Activated CD4-positive, alpha-beta T cell treated with anti-CD3 and anti-CD28 coated beads, Interleukin-2, amount 50 U/mL, for 48 hours (primary cell): ENCODE data around the gene ENPP5.

Source experiments
- DNase-seq, 2 experiments: peaks; one replicate each; pipeline ENCODE4 v3.0.0-alpha.2; 2020

Gene ENPP5

GRCh38 chr6:46170357-46171289, at the start of gene ENPP5:
Gene ENPP5, minus strand, starts transcription at chr6:46170980. Its CDS starts 2,718 bp downstream, at chr6:46168262.
- peak; percentile 56 to 63 for DNase-seq

- DNase-seq, result no peak
These were observed 48.9 kb upstream of the ENPP5 start for GRCh38 chr6:46219661-46220060.

- no peak for DNase-seq
These were observed 47.7 kb upstream of the ENPP5 start for GRCh38 chr6:46218457-46218856.

- DNase-seq, result peak; percentile 12 to 21
These were observed 46.9 kb upstream of the ENPP5 start for GRCh38 chr6:46217671-46218131.

- DNase-seq, result no peak
These were observed 46.1 kb upstream of the ENPP5 start for GRCh38 chr6:46216879-46217278.

- no peak for DNase-seq
These were observed 45.0 kb upstream of the ENPP5 start for GRCh38 chr6:46215777-46216176.

GRCh38 chr6:46215213-46215612, 44.4 kb upstream of the ENPP5 start:
- no peak for DNase-seq

GRCh38 chr6:46211917-46212316, 41.1 kb upstream of the ENPP5 start:
- no peak for DNase-seq

- DNase-seq, result no peak
These were observed 39.5 kb upstream of the ENPP5 start for GRCh38 chr6:46210294-46210693.

GRCh38 chr6:46208303-46208702, 37.5 kb upstream of the ENPP5 start:
- no peak for DNase-seq

- no peak for DNase-seq
These were observed 36.4 kb upstream of the ENPP5 start for GRCh38 chr6:46207174-46207573.

GRCh38 chr6:46204880-46205650, 34.3 kb upstream of the ENPP5 start:
- no peak for DNase-seq

- no peak for DNase-seq
These were observed 32.8 kb upstream of the ENPP5 start for GRCh38 chr6:46203391-46204177.

GRCh38 chr6:46201702-46202101, 30.9 kb upstream of the ENPP5 start:
- no peak for DNase-seq

GRCh38 chr6:46199387-46199786, 28.6 kb upstream of the ENPP5 start:
- no peak for DNase-seq

GRCh38 chr6:46191961-46192360, 21.2 kb upstream of the ENPP5 start:
- no peak for DNase-seq

GRCh38 chr6:46190889-46191288, 20.1 kb upstream of the ENPP5 start:
- no peak for DNase-seq

- DNase-seq, result no peak
These were observed 18.9 kb upstream of the ENPP5 start for GRCh38 chr6:46189726-46190125.

- DNase-seq, result no peak
These were observed 15.8 kb upstream of the ENPP5 start for GRCh38 chr6:46186583-46186982.

- DNase-seq, result no peak
These were observed 13.3 kb upstream of the ENPP5 start for GRCh38 chr6:46184114-46184513.

- DNase-seq, result no peak
These were observed 5.2 kb upstream of the ENPP5 start for GRCh38 chr6:46175976-46176375.

- peak; percentile 5 to 6 for DNase-seq
These were observed 4.7 kb upstream of the ENPP5 start for GRCh38 chr6:46175446-46175845.

GRCh38 chr6:46174904-46175303, 4.1 kb upstream of the ENPP5 start:
- no peak for DNase-seq
